HG03103 (cell line): Measurements from ENCODE around the gene VWA8.

Experiments
- ATAC-seq: cut with Tn5 transposase; IDR thresholded peaks from one replicate; pipeline ENCODE4 v1.9.1; 2021; ENCODE audit warnings: low read depth; ENCODE audit not compliant: unreplicated experiment

VWA8 gene

GRCh38 chr13:41960637-41961465, at the start of gene VWA8:
TSS of gene VWA8 (minus strand) at chr13:41961109. CDS start at chr13:41961015, 94 bp downstream.
- ATAC-seq, result peak; percentile 87

GRCh38 chr13:42009057-42009456, 48.1 kb upstream of the VWA8 start:
- ATAC-seq, result no peak

GRCh38 chr13:42007844-42008243, 46.9 kb upstream of the VWA8 start:
- no peak for ATAC-seq

- ATAC-seq, result no peak
Measured at GRCh38 chr13:42002066-42002465, 41.2 kb upstream of the VWA8 start.

- no peak for ATAC-seq
Measured at GRCh38 chr13:42001580-42001979, 40.7 kb upstream of the VWA8 start.

- no peak for ATAC-seq
Measured at GRCh38 chr13:42000846-42001245, 39.9 kb upstream of the VWA8 start.

GRCh38 chr13:41997396-41997795, 36.5 kb upstream of the VWA8 start:
- no peak for ATAC-seq

GRCh38 chr13:41995946-41996345, 35.0 kb upstream of the VWA8 start:
- no peak for ATAC-seq

- ATAC-seq, result no peak
Measured at GRCh38 chr13:41995336-41995735, 34.4 kb upstream of the VWA8 start.

- no peak for ATAC-seq
Measured at GRCh38 chr13:41994696-41995095, 33.8 kb upstream of the VWA8 start.

- ATAC-seq, result no peak
Measured at GRCh38 chr13:41991936-41992335, 31.0 kb upstream of the VWA8 start.

GRCh38 chr13:41988244-41988643, 27.3 kb upstream of the VWA8 start:
- no peak for ATAC-seq

- no peak for ATAC-seq
Measured at GRCh38 chr13:41985788-41986508, 25.0 kb upstream of the VWA8 start.

- no peak for ATAC-seq
Measured at GRCh38 chr13:41981951-41982715, 21.2 kb upstream of the VWA8 start.

- no peak for ATAC-seq
Measured at GRCh38 chr13:41978007-41978406, 17.1 kb upstream of the VWA8 start.

- ATAC-seq, result no peak
Measured at GRCh38 chr13:41976476-41976875, 15.6 kb upstream of the VWA8 start.

- no peak for ATAC-seq
Measured at GRCh38 chr13:41974262-41974900, 13.5 kb upstream of the VWA8 start.

GRCh38 chr13:41973247-41973741, 12.4 kb upstream of the VWA8 start:
- ATAC-seq, result no peak

- no peak for ATAC-seq
Measured at GRCh38 chr13:41971848-41972247, 10.9 kb upstream of the VWA8 start.

GRCh38 chr13:41970918-41971317, 10.0 kb upstream of the VWA8 start:
- ATAC-seq, result no peak
